Activated T-helper 1 cell treated with anti-CD3 and anti-CD28 coated beads, Interleukin-12 subunit alpha, Interleukin-12 subunit beta, Interleukin-2, Interleukin-4 antibody, amounts not matched to agents 30 ng/mL and 10 ng/mL and 1 ng/mL, durations not matched to agents 14 hours and 24 hours and 36 hours (primary cell): ENCODE measurements around the gene WDR38. TPM values are rescaled to one million over a fixed set of nuclear protein-coding genes. Genes with fewer than 3 reads are reported as not detected.
A peak's percentile ranks its signal among the peaks of the same experiment; 100 is the strongest.
"Not testable (repeated sequence)": the region's sequence is repeated elsewhere in the genome, so short reads cannot be mapped to it uniquely, and the experiment has no call there.

Experiments used
- DNase-seq: peaks from one replicate; pipeline ENCODE4 v3.0.0; 2021; ENCODE audit warnings: low spot score
- H3K27ac Mint-ChIP-seq: one replicate; pipeline ENCODE4 v1.8.0; 2021; ENCODE audit warnings: mild to moderate bottlenecking, mixed read lengths
- H3K27me3 Mint-ChIP-seq: one replicate; pipeline ENCODE4 v1.8.0; 2022; ENCODE audit warnings: mild to moderate bottlenecking, moderate library complexity, mixed read lengths; ENCODE audit not compliant: insufficient read depth
- H3K36me3 Mint-ChIP-seq: one replicate; pipeline ENCODE4 v1.8.0; 2021; ENCODE audit warnings: low read depth, mixed read lengths
- H3K4me1 Mint-ChIP-seq: one replicate; pipeline ENCODE4 v1.8.0; 2021; ENCODE audit warnings: low read depth, mixed read lengths
- H3K4me3 Mint-ChIP-seq: one replicate; pipeline ENCODE4 v1.8.0; 2021; ENCODE audit warnings: mild to moderate bottlenecking, moderate library complexity, mixed read lengths
- H3K9me3 Mint-ChIP-seq: one replicate; pipeline ENCODE4 v1.8.0; 2021; ENCODE audit warnings: mixed read lengths
- intact Hi-C: fragments of 100-400 bp; cut with micrococcal nuclease; formaldehyde crosslinking; loops from one replicate; pipeline ENCODE4 v1.15.1; 2024
- total RNA-seq: library from RNA; stranded (reverse); gene quantifications from 2 replicates; pipeline ENCODE4 v1.2.3, GENCODE V29; 2022

The WDR38 gene
- total RNA-seq, 1 donor from 2014 or later, result not detected

GRCh38 chr9:124818431-124819281, 34.6 kb upstream of the WDR38 start:
- H3K4me3 Mint-ChIP-seq, result no peak overlapping the region
- H3K4me1 Mint-ChIP-seq, result peaks cover 10% of the 10 kb centered on the region
- H3K9me3 Mint-ChIP-seq, result no peaks in the 10 kb centered on the region
- intact Hi-C loops, result no loop called here
- H3K27me3 Mint-ChIP-seq, result peaks cover 6% of the 10 kb centered on the region
- DNase-seq, result no peak
- peak overlapping the region; percentile 12 for H3K27ac Mint-ChIP-seq
- no peaks in the 10 kb centered on the region for H3K36me3 Mint-ChIP-seq

- Mint-ChIP-seq H3K36me3 (no peaks in the 10 kb centered on the region), H3K4me3 (no peak overlapping the region), H3K27me3 (peaks cover 4% of the 10 kb centered on the region), H3K4me1 (peaks cover 10% of the 10 kb centered on the region), H3K9me3 (no peaks in the 10 kb centered on the region), H3K27ac (no peak overlapping the region)
- intact Hi-C loops, result no loop called here
- no peak for DNase-seq
Observed at GRCh38 chr9:124820698-124821623, 32.3 kb upstream of the WDR38 start.

- DNase-seq, result no peak
- Mint-ChIP-seq H3K36me3 (no peaks in the 10 kb centered on the region), H3K27ac (no peak overlapping the region), H3K4me3 (no peak overlapping the region), H3K27me3 (peaks cover 2% of the 10 kb centered on the region), H3K4me1 (no peaks in the 10 kb centered on the region), H3K9me3 (no peaks in the 10 kb centered on the region)
- intact Hi-C loops, result no loop called here
Observed at GRCh38 chr9:124828489-124829333, 24.5 kb upstream of the WDR38 start.

- no peak overlapping the region for H3K27ac Mint-ChIP-seq
- peaks cover 2% of the 10 kb centered on the region for H3K27me3 Mint-ChIP-seq
- intact Hi-C loops, result no loop called here
- H3K36me3 Mint-ChIP-seq, result no peaks in the 10 kb centered on the region
- DNase-seq, result no peak
- H3K4me3 Mint-ChIP-seq, result no peak overlapping the region
- no peaks in the 10 kb centered on the region for H3K9me3 Mint-ChIP-seq
- no peaks in the 10 kb centered on the region for H3K4me1 Mint-ChIP-seq
Observed at GRCh38 chr9:124829334-124829669, 24.0 kb upstream of the WDR38 start.

GRCh38 chr9:124830593-124830992, 22.7 kb upstream of the WDR38 start:
- Mint-ChIP-seq H3K9me3 (no peaks in the 10 kb centered on the region), H3K36me3 (no peaks in the 10 kb centered on the region), H3K27me3 (peaks cover 2% of the 10 kb centered on the region), H3K4me3 (no peak overlapping the region), H3K27ac (peak overlapping the region; percentile 8), H3K4me1 (no peaks in the 10 kb centered on the region)
- intact Hi-C loops, result no loop called here
- no peak for DNase-seq

GRCh38 chr9:124831642-124832364, 21.5 kb upstream of the WDR38 start:
- H3K36me3 Mint-ChIP-seq, result no peaks in the 10 kb centered on the region
- H3K9me3 Mint-ChIP-seq, result no peaks in the 10 kb centered on the region

GRCh38 chr9:124834591-124834990, 18.7 kb upstream of the WDR38 start:
- no peak for DNase-seq
- H3K9me3 Mint-ChIP-seq, result no peaks in the 10 kb centered on the region
- intact Hi-C loops, result no loop called here
- H3K4me3 Mint-ChIP-seq, result no peak overlapping the region
- no peaks in the 10 kb centered on the region for H3K36me3 Mint-ChIP-seq
- peaks cover 10% of the 10 kb centered on the region for H3K27me3 Mint-ChIP-seq
- no peak overlapping the region for H3K27ac Mint-ChIP-seq
- H3K4me1 Mint-ChIP-seq, result no peaks in the 10 kb centered on the region

More at GRCh38 chr9:124831642-124832364, 21.5 kb upstream of the WDR38 start:
- Mint-ChIP-seq H3K4me3 (no peak overlapping the region), H3K27ac (no peak overlapping the region), H3K27me3 (peaks cover 3% of the 10 kb centered on the region), H3K4me1 (no peaks in the 10 kb centered on the region)
- intact Hi-C loops, result no loop called here
- DNase-seq, result no peak

- peaks cover 11% of the 10 kb centered on the region for H3K27me3 Mint-ChIP-seq
- H3K36me3 Mint-ChIP-seq, result no peaks in the 10 kb centered on the region
- no peaks in the 10 kb centered on the region for H3K4me1 Mint-ChIP-seq
- H3K4me3 Mint-ChIP-seq, result no peak overlapping the region
- intact Hi-C loops, result no loop called here
- no peak for DNase-seq
- H3K9me3 Mint-ChIP-seq, result no peaks in the 10 kb centered on the region
- no peak overlapping the region for H3K27ac Mint-ChIP-seq
Observed at GRCh38 chr9:124835026-124835557, 18.2 kb upstream of the WDR38 start.

GRCh38 chr9:124838132-124838531, 15.1 kb upstream of the WDR38 start:
- H3K36me3 Mint-ChIP-seq, intact Hi-C loops, H3K4me1 Mint-ChIP-seq, H3K9me3 Mint-ChIP-seq, H3K27ac Mint-ChIP-seq, H3K4me3 Mint-ChIP-seq, DNase-seq: not testable (repeated sequence)
- peaks cover 11% of the 10 kb centered on the region for H3K27me3 Mint-ChIP-seq

GRCh38 chr9:124838567-124839275, 14.5 kb upstream of the WDR38 start:
- DNase-seq, H3K4me1 Mint-ChIP-seq, H3K27ac Mint-ChIP-seq, H3K36me3 Mint-ChIP-seq, intact Hi-C loops, H3K9me3 Mint-ChIP-seq, H3K4me3 Mint-ChIP-seq: not testable (repeated sequence)
- H3K27me3 Mint-ChIP-seq, result peaks cover 11% of the 10 kb centered on the region

- no peaks in the 10 kb centered on the region for H3K9me3 Mint-ChIP-seq
- no peak overlapping the region for H3K4me3 Mint-ChIP-seq
- no peak overlapping the region for H3K27ac Mint-ChIP-seq
- intact Hi-C loops, result no loop called here
- no peaks in the 10 kb centered on the region for H3K36me3 Mint-ChIP-seq
- DNase-seq, result no peak
- no peaks in the 10 kb centered on the region for H3K4me1 Mint-ChIP-seq
- peaks cover 11% of the 10 kb centered on the region for H3K27me3 Mint-ChIP-seq
Observed at GRCh38 chr9:124839612-124840299, 13.5 kb upstream of the WDR38 start.
